DND-41 (cell line): ENCODE measurements around the gene TDRD9.

ENCODE experiments used
- ATAC-seq: fragments of 200-7000 bp; cut with Tn5 transposase; 3 replicates; pipeline ENCODE4 v1.9.1; 2021; ENCODE audit warnings: low read depth; ENCODE audit not compliant: insufficient read depth
- DNase-seq: peaks from one replicate; pipeline ENCODE4 v3.0.0-alpha.2; 2020
- H2AFZ ChIP-seq: 2 replicates; pipeline ENCODE4 v1.6.0; 2012; ENCODE audit warnings: low read depth, low read length
- H3K27ac ChIP-seq: 2 replicates; pipeline ENCODE4 v1.5.1; 2012; ENCODE audit warnings: low read length, inconsistent platforms
- H3K27me3 ChIP-seq: fragments of 200-600 bp; sonication (generic); 2 replicates; pipeline ENCODE4 v1.6.0; 2012; ENCODE audit warnings: low read length, mild to moderate bottlenecking, inconsistent platforms; ENCODE audit not compliant: insufficient read depth, poor library complexity
- H3K36me3 ChIP-seq: 2 replicates; pipeline ENCODE4 v1.5.1; 2012; ENCODE audit warnings: low read length, inconsistent platforms; ENCODE audit not compliant: insufficient read depth
- H3K4me1 ChIP-seq: 2 replicates; pipeline ENCODE4 v1.5.1; 2012; ENCODE audit warnings: mild to moderate bottlenecking, low read length; ENCODE audit not compliant: insufficient read depth
- H3K4me2 ChIP-seq: 2 replicates; pipeline ENCODE4 v1.6.0; 2012; ENCODE audit warnings: mild to moderate bottlenecking, moderate library complexity, low read length, inconsistent platforms; ENCODE audit not compliant: insufficient read depth
- H3K4me3 ChIP-seq, 2 experiments: fragments of 200-600 bp in 1 of 2; shearing (Covaris generic) in 1 of 2; 2 replicates each; pipeline ENCODE4 v1.5.1; 2012 to 2016; ENCODE audit warnings: inconsistent platforms in 2 of 2, low read length in 2 of 2, mild to moderate bottlenecking in 2 of 2, low read depth in 1 of 2, moderate library complexity in 1 of 2
- H3K79me2 ChIP-seq: 2 replicates; pipeline ENCODE4 v1.6.0; 2012; ENCODE audit warnings: low read length, inconsistent platforms; ENCODE audit not compliant: insufficient read depth
- H3K9ac ChIP-seq: 2 replicates; pipeline ENCODE4 v1.6.0; 2012; ENCODE audit warnings: low read depth, mild to moderate bottlenecking, inconsistent platforms, low read length, moderate library complexity
- H3K9me3 ChIP-seq: 2 replicates; pipeline ENCODE4 v1.5.1; 2012; ENCODE audit warnings: low read length, moderate library complexity, mild to moderate bottlenecking, inconsistent platforms; ENCODE audit not compliant: insufficient read depth, severe bottlenecking
- H4K20me1 ChIP-seq: 2 replicates; pipeline ENCODE4 v1.6.0; 2012; ENCODE audit warnings: low read length; ENCODE audit not compliant: insufficient read depth
- CTCF ChIP-seq: IDR thresholded peaks from 2 replicates; pipeline ENCODE4 v1.5.1; 2012; ENCODE audit warnings: borderline replicate concordance, low read length, moderate library complexity, mild to moderate bottlenecking; ENCODE audit not compliant: poor library complexity, severe bottlenecking; ENCODE audit errors: extremely low read depth
- EZH2 ChIP-seq: IDR thresholded peaks from 3 replicates; pipeline ENCODE4 v1.6.1; 2012; ENCODE audit warnings: borderline replicate concordance, low read depth, mild to moderate bottlenecking, moderate library complexity, low read length, inconsistent platforms; ENCODE audit not compliant: severe bottlenecking

Gene TDRD9

GRCh38 chr14:104076743-104077142, 148.5 kb downstream of the TDRD9 start:
- Histone ChIP-seq H3K4me1 (peaks cover 8% of the 10 kb centered on the region), H4K20me1 (no peaks in the 10 kb centered on the region), H3K9ac (no peak overlapping the region), H3K36me3 (no peaks in the 10 kb centered on the region), H2AFZ (no peak overlapping the region), H3K79me2 (no peaks in the 10 kb centered on the region), H3K27ac (no peak overlapping the region), H3K9me3 (peaks cover 7% of the 10 kb centered on the region), H3K27me3 (no peaks in the 10 kb centered on the region), H3K4me3 (no peak overlapping the region), H3K4me2 (no peak overlapping the region)
- no peak for TF ChIP-seq CTCF
- no peak for TF ChIP-seq EZH2
- ATAC-seq = no peak
- DNase-seq = no peak

- 0 out of 4 replicates have a peak overlapping the region, but pooled peaks of 1 of the 2 experiments have one; percentile 13 for H3K4me3 ChIP-seq
- 0 out of 2 replicates have a peak overlapping the region, but pooled peaks have one; percentile 17 for H3K27ac ChIP-seq
- ATAC-seq = peak; percentile 99
Observed at GRCh38 chr14:104078031-104078455, 149.8 kb downstream of the TDRD9 start.

GRCh38 chr14:104080376-104081260, 152.4 kb downstream of the TDRD9 start:
- TF ChIP-seq EZH2 (no peak), CTCF (no peak)
- Histone ChIP-seq H4K20me1 (no peaks in the 10 kb centered on the region), H3K4me3 (no peak overlapping the region), H2AFZ (no peak overlapping the region), H3K36me3 (no peaks in the 10 kb centered on the region), H3K79me2 (no peaks in the 10 kb centered on the region), H3K4me2 (no peak overlapping the region), H3K9ac (no peak overlapping the region), H3K9me3 (no peaks in the 10 kb centered on the region), H3K4me1 (peaks cover 8% of the 10 kb centered on the region), H3K27me3 (no peaks in the 10 kb centered on the region), H3K27ac (no peak overlapping the region)
- no peak for DNase-seq
- ATAC-seq = no peak

More at GRCh38 chr14:104078031-104078455, 149.8 kb downstream of the TDRD9 start:
- TF ChIP-seq CTCF (peak; percentile 100), EZH2 (no peak)
- Histone ChIP-seq H3K9ac (no peak overlapping the region), H3K36me3 (no peaks in the 10 kb centered on the region), H4K20me1 (no peaks in the 10 kb centered on the region), H3K9me3 (peaks cover 7% of the 10 kb centered on the region), H3K4me2 (peak overlapping the region; percentile 49; the same call in 1 of the 2 replicates), H3K4me1 (peaks cover 8% of the 10 kb centered on the region), H2AFZ (peak overlapping the region; percentile 88), H3K79me2 (no peaks in the 10 kb centered on the region), H3K27me3 (no peaks in the 10 kb centered on the region)
- peak; percentile 87 for DNase-seq
